Body of pancreas (tissue), 4 donors: ENCODE measurements around the gene FAM83D. TPM values are rescaled to one million over a fixed set of nuclear protein-coding genes. Genes with fewer than 3 reads are reported as not detected.

Experiments used
- ATAC-seq: fragments of 150-250 bp; one replicate; pipeline ENCODE4 v1.9.1; 2016
- DNase-seq, 4 donors: peaks; one replicate each; pipeline ENCODE4 v3.0.0-alpha.2; 2019
- H3K27ac ChIP-seq, 4 donors: fragments of 200-600 bp; sonication (generic); 1 replicate in 3 of 4; 2 replicates in 1 of 4; pipeline versions ENCODE4 v1.5.1 to v1.6.1; 2016 to 2019; ENCODE audit warnings: mild to moderate bottlenecking in 1 of 4, mixed read lengths in 1 of 4, moderate library complexity in 1 of 4
- H3K27me3 ChIP-seq, 2 donors: fragments of 200-600 bp; sonication (generic); one replicate each; pipeline ENCODE4 v1.6.0; 2016; ENCODE audit warnings: mild to moderate bottlenecking in 1 of 2
- H3K36me3 ChIP-seq, 2 donors: fragments of 200-600 bp; sonication (generic); replicated peaks in 1 of 2; 2 replicates each; pipeline ENCODE4 v1.5.1; 2016; ENCODE audit warnings: low read depth in 2 of 2; ENCODE audit not compliant: insufficient read depth in 1 of 2
- H3K4me1 ChIP-seq: fragments of 200-600 bp; sonication (generic); one replicate; pipeline ENCODE4 v1.6.0; 2016
- H3K4me3 ChIP-seq, 2 donors: fragments of 200-600 bp; sonication (generic); 1 replicate in 1 of 2; 2 replicates in 1 of 2; pipeline ENCODE4 v1.5.1; 2016 to 2019
- H3K9me3 ChIP-seq, 3 donors: fragments of 200-600 bp; sonication (generic); 1 replicate in 2 of 3; 2 replicates in 1 of 3; pipeline ENCODE4 v1.5.1; 2016
- POLR2A ChIP-seq, 3 donors: fragments of 450-650 bp; IDR thresholded peaks; one replicate each; pipeline ENCODE4 v1.6.1; 2016; ENCODE audit warnings: antibody characterized with exemption in 3 of 3, mild to moderate bottlenecking in 2 of 3
- WGBS, 2 donors: methylation state at CpG; one replicate each; pipeline ENCODE4 v1.1.5; 2017; 5-methylcytosine and 5-hydroxymethylcytosine counted together
- intact Hi-C: fragments of 100-400 bp; cut with DNase I; formaldehyde crosslinking; loops from one replicate; pipeline ENCODE4 v1.15.1; 2023
- total RNA-seq, 2 donors: library from RNA; depleted of rRNA; stranded (reverse); fragments of >200 nt; gene quantifications; one replicate each; pipeline ENCODE4 v1.1.0, GENCODE V29; 2016
- TF ChIP-seq, protein P1 (sequence below), 7 experiments: fragments of 450-650 bp in 4 of 7; fragments of 200-600 bp in 3 of 7; sonication (generic) in 3 of 7; IDR thresholded peaks; one replicate each; pipeline ENCODE4 v1.5.1; 2016 to 2019; ENCODE audit warnings: antibody characterized with exemption in 7 of 7

The FAM83D gene
- total RNA-seq, 2 donors from 2014 or later = 0.52 TPM; not detected in 1

DNA sequence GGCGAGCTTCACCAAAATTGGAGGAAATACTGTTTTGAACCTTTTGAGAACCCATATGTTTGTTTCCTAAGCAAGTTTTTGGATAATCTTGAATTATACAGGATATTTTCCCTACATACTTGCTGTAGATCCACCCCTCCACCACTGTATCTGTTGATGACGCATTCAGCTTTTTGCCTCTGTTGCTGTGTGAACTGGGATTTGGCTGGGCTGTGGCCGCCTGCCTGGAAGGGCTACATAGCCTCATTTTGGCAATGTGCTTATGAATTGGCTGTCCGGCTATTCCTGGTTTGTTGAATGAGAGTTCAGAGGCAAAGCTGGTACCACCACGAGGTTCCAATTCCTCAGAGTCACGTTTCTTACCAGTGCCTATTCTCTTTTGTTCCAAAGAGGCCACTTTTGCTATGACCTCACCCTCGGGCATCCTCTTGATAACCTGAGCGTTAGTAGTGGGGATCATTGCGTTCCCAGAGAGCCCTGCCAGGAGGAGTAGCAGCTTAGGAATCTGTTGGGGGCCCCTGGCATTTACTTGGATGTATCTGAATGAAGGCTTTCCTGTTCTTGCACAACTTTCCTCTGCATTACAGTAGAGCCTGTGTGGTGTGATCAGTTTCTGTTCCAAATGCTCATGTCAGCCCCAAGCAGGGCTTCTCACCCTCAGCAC is 6.4 kb downstream of the FAM83D start:
- H3K4me1 ChIP-seq = no peaks in the 10 kb centered on the region
- no peak overlapping the region for H3K4me3 ChIP-seq
- intact Hi-C loops = no loop called here
- no peak for TF ChIP-seq POLR2A (IDR thresholded peaks at IDR 0.05)
- TF ChIP-seq, protein P1, sequence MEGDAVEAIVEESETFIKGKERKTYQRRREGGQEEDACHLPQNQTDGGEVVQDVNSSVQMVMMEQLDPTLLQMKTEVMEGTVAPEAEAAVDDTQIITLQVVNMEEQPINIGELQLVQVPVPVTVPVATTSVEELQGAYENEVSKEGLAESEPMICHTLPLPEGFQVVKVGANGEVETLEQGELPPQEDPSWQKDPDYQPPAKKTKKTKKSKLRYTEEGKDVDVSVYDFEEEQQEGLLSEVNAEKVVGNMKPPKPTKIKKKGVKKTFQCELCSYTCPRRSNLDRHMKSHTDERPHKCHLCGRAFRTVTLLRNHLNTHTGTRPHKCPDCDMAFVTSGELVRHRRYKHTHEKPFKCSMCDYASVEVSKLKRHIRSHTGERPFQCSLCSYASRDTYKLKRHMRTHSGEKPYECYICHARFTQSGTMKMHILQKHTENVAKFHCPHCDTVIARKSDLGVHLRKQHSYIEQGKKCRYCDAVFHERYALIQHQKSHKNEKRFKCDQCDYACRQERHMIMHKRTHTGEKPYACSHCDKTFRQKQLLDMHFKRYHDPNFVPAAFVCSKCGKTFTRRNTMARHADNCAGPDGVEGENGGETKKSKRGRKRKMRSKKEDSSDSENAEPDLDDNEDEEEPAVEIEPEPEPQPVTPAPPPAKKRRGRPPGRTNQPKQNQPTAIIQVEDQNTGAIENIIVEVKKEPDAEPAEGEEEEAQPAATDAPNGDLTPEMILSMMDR (IDR thresholded peaks at IDR 0.05) = no peak
- H3K27ac ChIP-seq = no peak overlapping the region
- H3K36me3 ChIP-seq = no peaks in the 10 kb centered on the region
- 77 to 81% methylated on average over 9 of the region's 9 CpGs for WGBS, 2 donors
- no peaks in the 10 kb centered on the region for H3K27me3 ChIP-seq
- no peaks in the 10 kb centered on the region for H3K9me3 ChIP-seq
- DNase-seq (no peak), ATAC-seq (no peak)

DNA sequence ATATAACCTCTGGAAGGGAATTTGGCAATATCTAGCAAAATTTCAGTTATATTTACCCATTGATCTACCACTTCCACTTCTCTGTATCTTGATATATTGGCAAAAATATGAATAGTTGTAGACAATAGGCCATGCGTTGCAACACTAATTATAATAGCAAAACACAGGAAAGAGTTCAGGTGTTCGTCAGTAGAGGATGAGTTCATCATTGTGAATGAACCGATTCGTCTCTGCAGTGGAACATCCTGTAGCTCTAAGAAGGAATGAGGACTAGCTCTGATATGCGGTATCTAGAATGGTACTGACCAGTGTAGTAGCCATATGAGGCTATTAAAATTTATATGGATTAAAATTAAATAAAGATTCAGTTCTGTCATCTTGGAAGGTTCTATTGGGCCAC is 8.3 kb downstream of the FAM83D start:
- no peak overlapping the region for H3K27ac ChIP-seq
- WGBS, 2 donors = 90 to 94% methylated on average over 5 of the region's 5 CpGs
- ATAC-seq = no peak
- no peak overlapping the region for H3K4me3 ChIP-seq
- no peaks in the 10 kb centered on the region for H3K27me3 ChIP-seq
- no peak for TF ChIP-seq POLR2A (IDR thresholded peaks at IDR 0.05)
- TF ChIP-seq, protein P1 (IDR thresholded peaks at IDR 0.05) = no peak
- intact Hi-C loops = no loop called here
- H3K4me1 ChIP-seq = no peaks in the 10 kb centered on the region
- no peak for DNase-seq
- H3K9me3 ChIP-seq = no peaks in the 10 kb centered on the region
- no peaks in the 10 kb centered on the region for H3K36me3 ChIP-seq

DNA sequence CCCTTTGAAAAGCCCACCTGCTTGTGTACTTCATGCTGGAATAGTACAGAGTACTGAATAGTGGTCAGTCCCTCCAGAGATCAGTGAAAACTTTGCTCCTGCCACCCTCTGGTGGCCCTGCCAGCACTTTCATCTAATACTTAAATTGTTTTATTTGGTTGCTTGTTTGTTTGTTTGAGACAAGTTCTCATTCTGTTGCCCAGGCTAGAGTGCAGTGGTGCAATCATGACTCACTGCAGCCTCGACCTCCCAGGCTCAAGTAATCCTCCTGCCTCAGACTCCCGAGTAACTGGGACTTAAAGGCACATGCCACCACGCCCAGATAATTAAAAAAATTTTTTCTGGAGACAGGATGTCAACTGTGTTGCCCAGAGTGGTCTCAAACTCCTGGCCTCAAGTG is 9.1 kb downstream of the FAM83D start:
- TF ChIP-seq POLR2A (IDR thresholded peaks at IDR 0.05) = no peak
- TF ChIP-seq, protein P1 (IDR thresholded peaks at IDR 0.05) = no peak
- Histone ChIP-seq H3K4me3 (no peak overlapping the region), H3K4me1 (no peaks in the 10 kb centered on the region), H3K27ac (no peak overlapping the region), H3K36me3 (no peaks in the 10 kb centered on the region), H3K27me3 (no peaks in the 10 kb centered on the region), H3K9me3 (no peaks in the 10 kb centered on the region)
- WGBS, 2 donors = 65 to 67% methylated on average over 3 of the region's 3 CpGs
- no peak for DNase-seq
- intact Hi-C loops = no loop called here
- no peak for ATAC-seq

DNA sequence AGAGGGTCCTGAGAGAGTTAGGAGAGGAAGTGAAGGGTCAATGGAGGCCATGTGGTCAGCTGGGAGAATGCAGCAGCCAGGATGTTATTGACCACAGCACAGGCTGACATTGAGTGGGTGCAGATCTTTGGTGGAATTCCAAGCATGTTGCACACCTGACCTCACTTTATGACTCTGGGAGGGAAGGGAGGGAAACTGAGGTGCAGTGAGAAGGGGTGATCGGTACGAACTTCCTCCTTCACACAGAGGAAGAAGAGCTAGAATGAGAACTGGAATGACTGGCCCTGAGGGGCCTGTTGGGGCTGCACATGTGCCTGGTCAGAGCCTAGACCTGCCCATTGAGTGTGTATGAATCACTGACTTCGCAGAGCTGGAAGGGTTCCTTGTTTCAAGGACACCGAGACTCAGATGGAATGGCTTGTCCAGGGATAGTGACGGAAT is 9.8 kb downstream of the FAM83D start:
- H3K9me3 ChIP-seq = no peaks in the 10 kb centered on the region
- intact Hi-C loops = no loop called here
- no peaks in the 10 kb centered on the region for H3K4me1 ChIP-seq
- H3K27me3 ChIP-seq = no peaks in the 10 kb centered on the region
- H3K4me3 ChIP-seq = no peak overlapping the region
- ATAC-seq (no peak), DNase-seq (no peak)
- 78 to 86% methylated on average over 5 of the region's 5 CpGs for WGBS, 2 donors
- TF ChIP-seq POLR2A (IDR thresholded peaks at IDR 0.05) = no peak
- TF ChIP-seq, protein P1 (IDR thresholded peaks at IDR 0.05) = no peak
- no peaks in the 10 kb centered on the region for H3K36me3 ChIP-seq
- H3K27ac ChIP-seq = no peak overlapping the region

DNA sequence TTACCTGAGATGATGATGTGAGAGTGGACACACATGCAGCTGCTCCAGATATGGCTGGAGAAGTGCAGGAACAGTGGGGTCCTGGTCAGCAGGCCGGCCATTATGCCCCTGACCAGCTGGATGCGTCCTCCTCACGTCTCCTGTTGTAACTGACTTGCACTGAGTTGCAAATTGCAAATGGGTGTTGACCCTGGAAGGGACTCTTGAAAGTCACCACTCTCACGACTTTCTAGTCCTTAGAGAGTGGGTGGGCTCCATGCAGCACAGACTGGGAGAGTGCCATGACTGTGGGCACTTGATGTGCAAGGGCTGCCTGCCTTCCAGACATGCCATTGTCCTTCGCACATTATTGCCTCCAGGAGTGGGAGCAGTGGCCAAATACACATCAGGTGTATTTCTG is 10.8 kb downstream of the FAM83D start:
- 88 to 91% methylated on average over 5 of the region's 5 CpGs for WGBS, 2 donors
- Histone ChIP-seq H3K36me3 (no peaks in the 10 kb centered on the region), H3K9me3 (no peaks in the 10 kb centered on the region), H3K27ac (no peak overlapping the region), H3K4me1 (no peaks in the 10 kb centered on the region), H3K4me3 (no peak overlapping the region), H3K27me3 (no peaks in the 10 kb centered on the region)
- DNase-seq = no peak
- no peak for TF ChIP-seq POLR2A (IDR thresholded peaks at IDR 0.05)
- TF ChIP-seq, protein P1 (IDR thresholded peaks at IDR 0.05) = no peak
- ATAC-seq = no peak
- intact Hi-C loops = no loop called here
